Measurements from ENCODE around the gene HIVEP3.

DNA sequence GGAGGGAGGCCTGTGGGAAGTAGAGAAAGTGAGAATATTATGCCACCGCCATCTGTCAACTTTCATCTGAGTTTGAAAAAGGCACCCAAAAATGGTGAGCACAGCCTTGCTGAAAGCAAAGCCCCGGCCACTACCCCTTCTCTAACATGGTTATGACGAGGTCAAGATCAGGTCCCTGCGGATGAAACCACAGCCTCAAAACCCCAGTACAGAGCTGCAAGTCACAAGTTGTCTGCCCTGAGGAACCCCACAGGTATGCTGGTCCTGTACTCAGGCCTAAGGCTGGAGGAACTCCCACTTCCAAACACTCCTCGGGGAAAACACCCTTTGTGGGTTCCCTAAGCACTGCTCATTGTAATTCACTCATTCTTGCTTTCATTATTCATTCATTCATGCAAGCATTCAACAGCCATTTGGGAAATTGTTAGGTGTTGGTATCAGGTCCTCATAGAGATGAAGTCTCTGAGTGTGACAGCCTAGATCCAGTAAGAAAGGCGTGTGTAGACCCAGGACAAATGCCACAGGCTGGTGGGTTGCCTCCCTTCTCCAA is 217.7 kb downstream of the HIVEP3 start:
- TF ChIP-seq POLR2AphosphoS5 (IDR thresholded peaks at IDR 0.05; ENCODE audit: borderline replicate concordance, low read depth, low read length) (no peak), EZH2 (IDR thresholded peaks at IDR 0.05) (no peak)
